ENCODE measurements around the gene ANO5. TPM values are rescaled to one million over a fixed set of nuclear protein-coding genes. Genes with fewer than 3 reads are reported as not detected.
A peak's percentile ranks its signal among the peaks of the same experiment; 100 is the strongest.
"Not testable (repeated sequence)": the region's sequence is repeated elsewhere in the genome, so short reads cannot be mapped to it uniquely, and the experiment has no call there.

Gene ANO5
- total and polyA plus RNA-seq, 4 donors: 0.22 to 3.6 (median 1.9) TPM

GRCh38 chr11:22273781-22274180 lies 80.9 kb downstream of the ANO5 start:
- ATAC-seq (ENCODE audit: insufficient read depth, low FRiP score) (no peak), DNase-seq (no peak)
- Histone ChIP-seq H3K9ac (ENCODE audit: insufficient read depth in 1 of 2, low read length in 2 of 2) (no peak overlapping the region), H3K27me3 (ENCODE audit: control insufficient read depth in 3 of 3, insufficient read depth in 3 of 3, low read length in 2 of 3) (no peaks in the 10 kb centered on the region), H3K4me3 (no peak overlapping the region), H3K4me1 (ENCODE audit: control insufficient read depth in 5 of 5, insufficient read depth in 5 of 5, low read length in 5 of 5) (no peaks in the 10 kb centered on the region), H3K36me3 (ENCODE audit: control insufficient read depth in 4 of 4, insufficient read depth in 4 of 4, low read length in 4 of 4) (peaks cover 0 to 2% (median 0%) of the 10 kb centered on the region in 4 donors), H3K9me3 (ENCODE audit: control insufficient read depth in 4 of 4, insufficient read depth in 3 of 4, low read length in 3 of 4) (no peaks in the 10 kb centered on the region), H3K27ac (ENCODE audit: low read depth in 1 of 2, low read length in 1 of 2) (no peak overlapping the region)
- TF ChIP-seq, protein P1, sequence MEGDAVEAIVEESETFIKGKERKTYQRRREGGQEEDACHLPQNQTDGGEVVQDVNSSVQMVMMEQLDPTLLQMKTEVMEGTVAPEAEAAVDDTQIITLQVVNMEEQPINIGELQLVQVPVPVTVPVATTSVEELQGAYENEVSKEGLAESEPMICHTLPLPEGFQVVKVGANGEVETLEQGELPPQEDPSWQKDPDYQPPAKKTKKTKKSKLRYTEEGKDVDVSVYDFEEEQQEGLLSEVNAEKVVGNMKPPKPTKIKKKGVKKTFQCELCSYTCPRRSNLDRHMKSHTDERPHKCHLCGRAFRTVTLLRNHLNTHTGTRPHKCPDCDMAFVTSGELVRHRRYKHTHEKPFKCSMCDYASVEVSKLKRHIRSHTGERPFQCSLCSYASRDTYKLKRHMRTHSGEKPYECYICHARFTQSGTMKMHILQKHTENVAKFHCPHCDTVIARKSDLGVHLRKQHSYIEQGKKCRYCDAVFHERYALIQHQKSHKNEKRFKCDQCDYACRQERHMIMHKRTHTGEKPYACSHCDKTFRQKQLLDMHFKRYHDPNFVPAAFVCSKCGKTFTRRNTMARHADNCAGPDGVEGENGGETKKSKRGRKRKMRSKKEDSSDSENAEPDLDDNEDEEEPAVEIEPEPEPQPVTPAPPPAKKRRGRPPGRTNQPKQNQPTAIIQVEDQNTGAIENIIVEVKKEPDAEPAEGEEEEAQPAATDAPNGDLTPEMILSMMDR (IDR thresholded peaks at IDR 0.05; ENCODE audit: control extremely low read depth, extremely low read depth): no peak
- 96 to 100% methylated on average over 1 of the region's 1 CpG for WGBS, 2 donors

DNA sequence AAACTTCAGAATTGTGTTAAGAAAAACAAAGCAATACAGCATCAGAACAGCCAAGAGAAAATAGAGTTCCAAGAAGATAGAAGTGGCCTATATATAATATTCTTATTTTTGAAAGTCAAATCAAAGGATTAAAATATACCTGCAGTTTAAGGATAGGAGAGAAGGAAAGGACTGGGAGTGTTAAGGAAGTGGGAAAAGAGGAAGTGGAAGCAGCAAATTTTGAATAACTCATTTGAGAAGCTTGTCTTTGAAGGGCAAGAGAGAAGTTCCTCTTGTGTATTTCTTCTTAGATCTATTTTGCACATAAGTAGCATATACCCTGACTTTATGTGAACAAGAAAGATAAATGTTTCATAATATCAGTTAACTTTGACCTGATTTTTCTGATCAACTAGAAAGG lies 82.7 kb downstream of the ANO5 start:
- no peaks in the 10 kb centered on the region for H3K4me1 ChIP-seq (ENCODE audit: control insufficient read depth in 5 of 5, insufficient read depth in 5 of 5, low read length in 5 of 5)
- no peak overlapping the region for H3K27ac ChIP-seq (ENCODE audit: low read depth in 1 of 2, low read length in 1 of 2)
- H3K27me3 ChIP-seq (ENCODE audit: control insufficient read depth in 3 of 3, insufficient read depth in 3 of 3, low read length in 2 of 3): no peaks in the 10 kb centered on the region
- ATAC-seq (ENCODE audit: insufficient read depth, low FRiP score) (no peak), DNase-seq (no peak)
- H3K36me3 ChIP-seq (ENCODE audit: control insufficient read depth in 4 of 4, insufficient read depth in 4 of 4, low read length in 4 of 4): peaks cover 0 to 2% (median 0%) of the 10 kb centered on the region in 4 donors
- H3K4me3 ChIP-seq: no peak overlapping the region
- TF ChIP-seq, protein P1 (IDR thresholded peaks at IDR 0.05; ENCODE audit: control extremely low read depth, extremely low read depth): no peak
- H3K9ac ChIP-seq (ENCODE audit: insufficient read depth in 1 of 2, low read length in 2 of 2): no peak overlapping the region
- no peaks in the 10 kb centered on the region for H3K9me3 ChIP-seq (ENCODE audit: control insufficient read depth in 4 of 4, insufficient read depth in 3 of 4, low read length in 3 of 4)

DNA sequence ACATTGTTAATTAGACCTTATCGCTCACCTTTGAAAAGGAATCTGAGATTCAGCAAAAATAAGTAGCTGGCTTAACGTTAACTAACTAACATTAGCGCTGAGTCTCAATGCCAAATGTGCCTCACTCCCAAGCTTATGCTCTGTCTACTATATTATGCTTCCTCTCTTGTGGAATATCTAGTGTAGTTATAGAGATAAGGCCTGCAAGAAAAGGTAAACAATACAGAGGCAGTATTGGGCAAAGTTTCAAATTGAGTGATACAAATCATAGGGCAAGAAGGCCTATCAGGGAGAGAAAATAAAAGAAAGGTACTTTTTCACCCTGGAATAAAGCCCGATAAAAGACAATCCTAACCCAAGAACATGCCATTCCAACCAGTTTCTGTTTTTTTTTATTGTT lies 83.7 kb downstream of the ANO5 start:
- peak in 1 of 3 donors; percentile 1 for DNase-seq
- no peak overlapping the region for H3K9ac ChIP-seq (ENCODE audit: insufficient read depth in 1 of 2, low read length in 2 of 2)
- 61 to 82% methylated on average over 4 of the region's 4 CpGs for WGBS, 2 donors
- H3K4me1 ChIP-seq (ENCODE audit: control insufficient read depth in 5 of 5, insufficient read depth in 5 of 5, low read length in 5 of 5): no peaks in the 10 kb centered on the region
- ATAC-seq (ENCODE audit: insufficient read depth, low FRiP score): no peak
- no peak overlapping the region for H3K27ac ChIP-seq (ENCODE audit: low read depth in 1 of 2, low read length in 1 of 2)
- no peaks in the 10 kb centered on the region for H3K27me3 ChIP-seq (ENCODE audit: control insufficient read depth in 3 of 3, insufficient read depth in 3 of 3, low read length in 2 of 3)
- peaks cover 0 to 2% (median 0%) of the 10 kb centered on the region in 4 donors for H3K36me3 ChIP-seq (ENCODE audit: control insufficient read depth in 4 of 4, insufficient read depth in 4 of 4, low read length in 4 of 4)
- H3K4me3 ChIP-seq: no peak overlapping the region
- no peaks in the 10 kb centered on the region for H3K9me3 ChIP-seq (ENCODE audit: control insufficient read depth in 4 of 4, insufficient read depth in 3 of 4, low read length in 3 of 4)
- TF ChIP-seq, protein P1 (IDR thresholded peaks at IDR 0.05; ENCODE audit: control extremely low read depth, extremely low read depth): no peak

DNA sequence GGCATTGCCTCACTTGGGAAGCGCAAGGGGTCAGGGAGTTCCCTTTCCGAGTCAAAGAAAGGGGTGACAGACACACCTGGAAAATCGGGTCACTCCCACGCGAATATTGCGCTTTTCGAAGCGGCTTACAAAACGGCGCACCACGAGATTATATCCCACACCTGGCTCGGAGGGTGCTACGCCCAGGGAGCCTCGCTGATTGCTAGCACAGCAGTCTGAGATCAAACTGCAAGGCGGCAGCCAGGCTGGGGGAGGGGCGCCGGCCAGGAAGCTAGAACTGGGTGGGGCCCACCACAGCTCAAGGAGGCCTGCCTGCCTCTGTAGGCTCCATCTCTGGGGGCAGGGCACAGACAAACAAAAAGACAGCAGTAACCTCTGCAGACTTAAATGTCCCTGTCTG lies 92.1 kb downstream of the ANO5 start:
- H3K4me1 ChIP-seq (ENCODE audit: control insufficient read depth in 5 of 5, insufficient read depth in 5 of 5, low read length in 5 of 5); H3K4me3 ChIP-seq; DNase-seq; H3K9ac ChIP-seq (ENCODE audit: insufficient read depth in 1 of 2, low read length in 2 of 2); ATAC-seq (ENCODE audit: insufficient read depth, low FRiP score); H3K27me3 ChIP-seq (ENCODE audit: control insufficient read depth in 3 of 3, insufficient read depth in 3 of 3, low read length in 2 of 3); H3K36me3 ChIP-seq (ENCODE audit: control insufficient read depth in 4 of 4, insufficient read depth in 4 of 4, low read length in 4 of 4); H3K27ac ChIP-seq (ENCODE audit: low read depth in 1 of 2, low read length in 1 of 2); H3K9me3 ChIP-seq (ENCODE audit: control insufficient read depth in 4 of 4, insufficient read depth in 3 of 4, low read length in 3 of 4): not testable (repeated sequence)
- 92 to 94% methylated on average over 17 of the region's 17 CpGs for WGBS, 2 donors
